Daoy (cell line): ENCODE data around the gene RARB. TPM values are rescaled to one million over a fixed set of nuclear protein-coding genes. Genes with fewer than 3 reads are reported as not detected.

Source experiments
- DNase-seq: peaks from one replicate; pipeline ENCODE4 v3.0.0-alpha.2; 2015; ENCODE audit warnings: low read depth
- total RNA-seq: library from RNA; depleted of rRNA; stranded (reverse); fragments of >200 nt; shearing (Covaris generic); gene quantifications from 2 replicates; pipeline ENCODE4 v1.2.3, GENCODE V29; 2014

Gene RARB
- total RNA-seq, 1 experiment from 2014 or later = 4.7 TPM

- no peak for DNase-seq
Measured at GRCh38 chr3:25576831-25577454, 148.9 kb downstream of the RARB start.

DNA sequence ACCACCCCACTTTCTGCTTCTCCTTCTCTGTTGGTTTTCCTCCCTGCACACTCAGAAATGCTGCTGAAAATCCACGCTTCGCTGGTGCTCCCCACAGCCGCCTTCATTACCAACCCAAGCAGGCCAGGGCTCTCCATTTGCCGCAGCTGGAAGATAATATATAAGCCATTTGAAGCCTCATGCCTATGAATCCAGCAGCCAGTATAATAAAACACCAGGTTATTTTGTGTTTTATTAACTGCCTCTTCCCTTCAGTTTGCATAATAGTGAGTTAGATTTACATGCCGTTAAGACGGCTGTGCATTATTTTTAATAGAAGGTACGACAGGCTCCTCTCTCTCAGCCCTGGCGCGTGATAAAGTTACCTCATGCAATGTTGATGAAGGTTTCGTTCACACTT, 150.0 kb downstream of the RARB start:
- DNase-seq = no peak

GRCh38 chr3:25580534-25580933, 152.5 kb downstream of the RARB start:
- DNase-seq = no peak

GRCh38 chr3:25581335-25581734, 153.3 kb downstream of the RARB start:
- DNase-seq = no peak

GRCh38 chr3:25581823-25582222, 153.8 kb downstream of the RARB start:
- no peak for DNase-seq

- peak; percentile 54 for DNase-seq
Measured at GRCh38 chr3:25582242-25582641, 154.2 kb downstream of the RARB start.

GRCh38 chr3:25583343-25583742, 155.3 kb downstream of the RARB start:
- no peak for DNase-seq

DNA sequence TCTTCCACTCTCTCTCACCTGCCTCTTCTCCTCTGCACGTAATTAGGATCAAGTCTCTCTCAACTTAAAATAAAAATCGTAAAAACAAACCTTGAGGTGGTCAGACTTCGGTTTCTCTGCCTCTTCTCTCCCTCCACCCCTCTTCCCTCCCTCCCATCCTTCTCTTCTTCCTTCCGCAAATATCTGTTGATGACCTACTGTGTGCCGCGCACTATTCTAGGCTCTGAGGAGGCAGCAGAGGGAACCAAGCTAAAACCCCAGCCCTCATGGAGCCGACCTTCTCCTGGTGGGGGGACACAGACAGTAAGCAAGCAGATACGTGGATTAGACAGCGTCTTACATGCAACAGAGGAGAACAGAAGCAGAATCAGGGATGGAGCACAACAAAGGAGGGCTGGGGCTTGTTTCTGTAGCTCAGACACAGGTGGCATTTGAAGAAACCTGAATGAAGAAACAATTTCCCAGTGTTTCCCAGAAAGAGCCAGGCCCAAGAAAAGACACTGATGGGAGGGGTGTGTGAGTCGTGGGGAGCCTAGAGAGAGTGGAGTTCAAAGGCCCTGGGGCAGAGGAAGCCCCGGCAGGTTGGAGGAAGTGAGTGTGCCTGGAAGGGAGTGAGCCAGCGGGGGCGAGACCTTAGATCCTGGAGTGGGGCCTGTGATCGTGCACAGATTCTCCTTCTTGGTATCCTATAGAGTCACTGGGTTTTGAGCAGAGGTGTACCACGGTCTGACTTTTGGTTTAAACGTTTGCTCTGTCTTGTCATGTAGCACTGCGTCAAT, 156.1 kb downstream of the RARB start:
- DNase-seq = no peak

DNA sequence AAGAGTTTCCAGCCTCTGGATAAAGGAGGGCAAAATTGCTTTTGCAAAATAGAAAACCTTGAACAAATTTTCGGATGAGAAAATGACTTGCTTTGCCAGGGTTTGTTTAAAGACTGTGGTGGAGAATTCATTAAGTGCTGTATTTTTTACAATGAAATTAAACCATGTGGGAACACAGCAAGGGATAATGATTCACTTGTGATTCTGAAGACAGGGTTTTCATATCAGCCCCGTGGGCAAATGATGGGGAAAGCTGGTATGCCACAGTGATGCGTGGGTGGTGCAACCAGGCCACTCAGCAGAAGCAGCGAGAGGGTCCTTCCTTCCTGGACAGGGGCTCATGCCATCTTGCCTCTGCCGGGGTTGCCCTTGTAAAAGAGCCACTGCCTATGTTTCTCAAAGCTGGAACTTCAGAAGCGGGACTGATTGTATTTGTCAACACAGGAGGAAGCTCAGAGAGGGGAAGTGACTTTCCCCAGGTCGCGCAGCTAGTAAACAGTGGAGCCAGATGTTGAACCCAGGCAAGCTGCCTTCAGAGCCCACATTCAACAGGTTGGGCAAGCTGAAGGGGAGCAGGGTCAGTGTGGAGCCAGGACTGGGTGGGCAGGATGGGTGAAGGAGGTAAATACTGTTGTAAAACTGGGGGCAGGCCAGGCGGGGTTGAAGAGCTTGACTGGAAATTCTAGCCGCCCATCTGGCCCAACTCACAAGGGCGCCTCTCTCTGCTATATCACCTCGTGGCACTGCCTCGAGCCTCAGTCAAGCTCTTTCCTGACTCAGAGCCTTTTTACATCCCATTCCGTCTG, 157.5 kb downstream of the RARB start:
- peak; percentile 25 for DNase-seq

DNA sequence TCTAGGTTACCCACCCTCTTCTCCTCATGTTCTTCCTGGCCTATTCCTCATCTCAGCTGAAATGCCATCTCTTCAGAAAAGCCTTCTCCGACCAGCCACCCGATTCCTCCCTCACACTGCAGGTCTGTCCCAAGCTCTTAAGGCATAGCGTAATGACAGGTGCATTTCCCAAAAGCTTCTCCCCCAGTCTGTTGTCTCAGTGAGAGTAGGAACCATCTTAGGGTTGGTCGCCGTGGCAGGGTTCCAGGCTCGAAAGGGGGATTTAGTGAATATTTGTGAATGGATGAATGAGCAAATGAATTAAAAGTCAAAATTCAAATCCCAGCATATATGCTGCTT, 158.1 kb downstream of the RARB start:
- no peak for DNase-seq

DNA sequence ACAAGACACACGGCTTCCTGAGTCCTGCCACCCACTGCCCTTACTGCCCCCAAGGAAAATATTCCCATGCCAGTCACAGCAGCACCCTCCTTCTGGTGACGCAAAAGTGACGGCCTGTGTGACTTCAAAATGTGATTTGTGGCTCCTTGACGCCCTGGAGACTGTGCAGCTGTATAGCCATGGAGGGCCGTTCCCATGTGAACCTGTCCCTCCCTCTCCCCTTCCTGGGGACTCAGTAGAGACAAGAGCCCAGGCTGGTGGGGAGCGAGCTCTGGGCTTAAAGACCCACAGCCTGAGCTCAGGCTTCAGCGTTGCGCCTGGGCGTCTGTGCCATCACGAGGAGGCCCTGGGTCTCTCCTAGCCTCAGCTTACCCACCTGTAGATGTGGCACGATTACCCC, 158.5 kb downstream of the RARB start:
- no peak for DNase-seq

- DNase-seq = no peak
Measured at GRCh38 chr3:25587094-25587493, 159.0 kb downstream of the RARB start.

GRCh38 chr3:25587526-25587925, 159.5 kb downstream of the RARB start:
- no peak for DNase-seq

- DNase-seq = no peak
Measured at GRCh38 chr3:25587975-25588374, 159.9 kb downstream of the RARB start.

DNA sequence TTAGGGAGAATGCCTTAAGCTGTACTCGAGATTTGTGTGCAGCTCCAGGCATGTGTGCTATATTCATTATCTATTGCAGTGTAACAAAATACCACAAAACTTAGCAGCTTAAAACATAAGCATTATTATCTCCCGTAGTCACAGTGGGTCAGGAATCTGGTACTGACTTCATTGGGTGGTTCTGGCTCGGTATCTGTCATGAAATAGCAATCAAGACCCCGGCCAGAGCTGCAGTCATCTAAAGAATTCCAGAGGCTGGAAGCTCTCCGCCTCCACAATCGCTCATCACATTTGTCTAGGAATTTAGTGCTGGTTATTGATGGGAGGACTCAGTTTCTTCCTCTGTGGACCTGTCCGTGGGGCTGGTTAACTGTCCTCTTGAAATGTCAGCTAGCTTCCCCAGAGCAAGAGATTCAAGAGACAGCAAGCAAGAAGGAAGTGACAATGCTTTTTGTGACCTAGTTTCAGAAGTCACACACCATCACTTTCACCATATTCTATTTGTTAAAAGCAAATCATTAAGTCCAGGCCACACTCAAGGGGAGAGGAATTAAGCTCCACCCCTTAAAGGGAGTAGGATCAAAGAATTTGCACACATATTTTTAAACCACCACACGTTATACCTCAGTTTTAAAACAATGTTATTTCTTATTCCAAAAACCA, 160.5 kb downstream of the RARB start:
- no peak for DNase-seq

- DNase-seq = no peak
Measured at GRCh38 chr3:25589104-25589782, 161.2 kb downstream of the RARB start.

GRCh38 chr3:25589783-25590258, 161.8 kb downstream of the RARB start:
- no peak for DNase-seq

DNA sequence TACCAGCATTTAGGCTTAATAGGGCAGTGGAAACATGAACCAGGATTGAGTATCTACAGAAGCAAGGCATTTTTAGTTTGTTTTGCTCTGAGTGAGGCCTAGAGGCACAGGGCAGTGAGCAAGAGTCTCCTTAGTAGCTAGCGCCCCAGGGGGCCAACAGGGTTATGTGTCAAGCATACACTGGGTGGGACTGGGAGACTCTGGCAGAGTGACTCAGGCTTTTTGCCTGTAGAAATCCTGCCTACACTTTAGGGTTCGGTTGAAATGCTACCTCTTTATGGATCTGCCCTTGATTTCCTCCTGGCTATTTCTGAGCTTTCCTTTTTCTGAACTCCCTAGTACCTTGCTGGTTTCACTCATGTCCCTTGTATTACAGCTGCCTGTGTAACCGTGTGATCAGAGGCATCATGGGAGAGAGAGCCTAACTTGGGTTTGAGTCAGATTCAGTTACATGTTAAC, 164.5 kb downstream of the RARB start:
- DNase-seq = peak; percentile 79

DNA sequence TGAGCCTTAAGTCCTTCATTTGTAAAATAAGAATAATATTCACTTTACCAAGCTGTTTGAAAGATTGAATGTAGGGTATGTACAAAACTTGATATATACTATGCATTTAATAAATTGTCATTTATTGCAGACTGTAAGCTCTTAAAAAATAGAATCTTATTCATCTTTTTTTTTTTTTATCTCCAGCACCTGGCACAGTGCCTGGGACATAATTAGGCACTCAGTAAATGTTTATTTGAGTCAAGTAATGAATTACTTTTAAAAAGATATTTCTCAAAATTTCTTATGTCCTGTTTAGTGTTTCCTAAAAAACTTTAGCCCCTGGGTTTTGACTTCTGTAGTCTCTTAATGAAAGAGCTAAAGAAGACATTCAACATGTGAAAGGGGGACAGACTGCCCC, 164.9 kb downstream of the RARB start:
- no peak for DNase-seq

DNA sequence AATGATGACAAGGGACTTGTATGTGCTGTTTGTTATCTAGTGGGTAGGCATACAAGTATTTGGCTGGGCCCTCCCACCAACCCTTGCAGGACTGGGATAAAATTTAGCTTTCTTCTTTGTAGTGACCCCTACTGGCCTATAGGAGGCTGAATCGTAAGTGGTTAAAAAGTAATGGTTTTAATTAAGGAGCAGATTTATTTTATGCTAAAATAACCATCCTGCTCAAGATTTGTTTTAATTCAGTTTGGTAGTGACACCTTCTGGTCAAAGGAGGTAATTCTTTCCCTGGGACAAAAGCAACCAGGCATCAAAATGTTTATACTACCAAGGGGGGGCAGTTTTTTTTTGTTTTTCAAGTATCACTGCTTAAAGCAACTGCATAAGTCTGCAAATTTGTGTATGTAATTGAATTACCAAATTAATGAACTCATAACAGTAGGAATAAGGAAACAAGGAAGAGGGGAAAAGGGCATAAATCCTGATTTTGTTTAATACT, 166.0 kb downstream of the RARB start:
- DNase-seq = peak; percentile 33

- DNase-seq = no peak
Measured at GRCh38 chr3:25597535-25598101, 169.6 kb downstream of the RARB start.
